Heart left ventricle (tissue), 13 donors: ENCODE measurements around the gene SSTR4.

ENCODE experiments used
- POLR2A ChIP-seq, 2 donors: fragments of 450-650 bp; IDR thresholded peaks; one replicate each; pipeline ENCODE4 v1.6.1; 2017; ENCODE audit warnings: antibody characterized with exemption in 2 of 2, mild to moderate bottlenecking in 2 of 2, moderate library complexity in 2 of 2
- TF ChIP-seq, protein P1 (sequence below), 12 donors: fragments of 200-600 bp; sonication (generic) in 4 of 12; IDR thresholded peaks; one replicate each; pipeline versions ENCODE4 v1.5.0 to v1.8.0; 2018 to 2022; ENCODE audit warnings: antibody characterized with exemption in 12 of 12, mild to moderate bottlenecking in 5 of 12
- donor health status: ischemic (EF 13 %, LVEDD 7.1; RV severe dilation, severe dysfunction).
- donor health status: DM: no; HTN: yes; CAD: no.
- donor health status: DM: no; HTN: no; CAD: no.
- donor health status: ischemic (EF 25% LVEDD 6.9; RV normal size, moderate dysfunction).
- donor health status: ischemic (EF 25% LVEDD 5.7; RV mildly dilated, moderate dysfunction).
- donor health status: ischemic (EF 35%, LVEDD 5.7; RV mildly dilated, moderate dysfunction).
- donor health status: nonischemic (EF 11% LVEDD 7.7; RV severe dilation, severe dysfunction).
- donor health status: DM: yes; HTN: yes; CAD: no.
- donor health status: PGD.
- donor health status: ischemic (EF 29% LVEDD 5.4; RV normal size, mild dysfunction).
- donor health status: nonischemic (EF 23%, LVEDD 6.1; RV moderate dilation, normal function).

GRCh38 chr20:23086931-23087411 lies 51.9 kb downstream of the SSTR4 start:
- TF ChIP-seq, protein P1, sequence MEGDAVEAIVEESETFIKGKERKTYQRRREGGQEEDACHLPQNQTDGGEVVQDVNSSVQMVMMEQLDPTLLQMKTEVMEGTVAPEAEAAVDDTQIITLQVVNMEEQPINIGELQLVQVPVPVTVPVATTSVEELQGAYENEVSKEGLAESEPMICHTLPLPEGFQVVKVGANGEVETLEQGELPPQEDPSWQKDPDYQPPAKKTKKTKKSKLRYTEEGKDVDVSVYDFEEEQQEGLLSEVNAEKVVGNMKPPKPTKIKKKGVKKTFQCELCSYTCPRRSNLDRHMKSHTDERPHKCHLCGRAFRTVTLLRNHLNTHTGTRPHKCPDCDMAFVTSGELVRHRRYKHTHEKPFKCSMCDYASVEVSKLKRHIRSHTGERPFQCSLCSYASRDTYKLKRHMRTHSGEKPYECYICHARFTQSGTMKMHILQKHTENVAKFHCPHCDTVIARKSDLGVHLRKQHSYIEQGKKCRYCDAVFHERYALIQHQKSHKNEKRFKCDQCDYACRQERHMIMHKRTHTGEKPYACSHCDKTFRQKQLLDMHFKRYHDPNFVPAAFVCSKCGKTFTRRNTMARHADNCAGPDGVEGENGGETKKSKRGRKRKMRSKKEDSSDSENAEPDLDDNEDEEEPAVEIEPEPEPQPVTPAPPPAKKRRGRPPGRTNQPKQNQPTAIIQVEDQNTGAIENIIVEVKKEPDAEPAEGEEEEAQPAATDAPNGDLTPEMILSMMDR (IDR thresholded peaks at IDR 0.05): no peak
- TF ChIP-seq POLR2A (IDR thresholded peaks at IDR 0.05): no peak
